Tibial artery (tissue), 4 donors: ENCODE data around the gene MARCHF6.
A peak's percentile ranks its signal among the peaks of the same experiment; 100 is the strongest.

Experiments
- DNase-seq, 2 donors: peaks; one replicate each; pipeline ENCODE4 v3.0.0-alpha.2; 2019
- H3K27ac ChIP-seq, 2 donors: fragments of 200-600 bp; sonication (generic) in 1 of 2; 1 replicate in 1 of 2; 2 replicates in 1 of 2; pipeline ENCODE4 v1.5.1; 2018 to 2019; ENCODE audit warnings: mild to moderate bottlenecking in 1 of 2
- H3K27me3 ChIP-seq, 2 donors: fragments of 200-600 bp; sonication (generic) in 1 of 2; one replicate each; pipeline versions ENCODE4 v1.5.1 to v1.6.0; 2016 to 2019
- H3K36me3 ChIP-seq, 3 donors: fragments of 200-600 bp; sonication (generic) in 2 of 3; one replicate each; pipeline ENCODE4 v1.5.1; 2016 to 2019; ENCODE audit warnings: mild to moderate bottlenecking in 2 of 3
- H3K4me1 ChIP-seq, 4 donors: fragments of 200-600 bp; sonication (generic) in 2 of 4; 1 replicate in 3 of 4; 2 replicates in 1 of 4; pipeline ENCODE4 v1.5.1; 2016 to 2019
- H3K4me3 ChIP-seq, 2 donors: fragments of 200-600 bp; sonication (generic) in 1 of 2; 1 replicate in 1 of 2; 2 replicates in 1 of 2; pipeline ENCODE4 v1.5.1; 2018 to 2019; ENCODE audit warnings: mild to moderate bottlenecking in 2 of 2
- H3K9me3 ChIP-seq, 3 donors: fragments of 200-600 bp; sonication (generic) in 1 of 3; one replicate each; pipeline ENCODE4 v1.5.1; 2016 to 2019
- CTCF ChIP-seq, 2 experiments: fragments of 200-600 bp in 1 of 2; fragments of 450-650 bp in 1 of 2; IDR thresholded peaks; one replicate each; pipeline ENCODE4 v1.5.1; 2017 to 2019; ENCODE audit warnings: antibody characterized with exemption in 2 of 2, mild to moderate bottlenecking in 1 of 2, moderate library complexity in 1 of 2
- intact Hi-C: fragments of 100-400 bp; cut with DNase I; formaldehyde crosslinking; loops from one replicate; pipeline ENCODE4 v1.15.0; 2023; ENCODE audit warnings: low total_unique reads

Gene MARCHF6

GRCh38 chr5:10353241-10354047 lies at the start of gene MARCHF6:
Gene MARCHF6, plus strand, starts transcription at chr5:10353695. Its CDS starts 204 bp downstream, at chr5:10353899.
- Histone ChIP-seq H3K4me1 (peaks cover 0 to 43% (median 11%) of the 10 kb centered on the region in 4 donors), H3K4me3 (peak within 1 kb of the TSS; percentile 79 to 82), H3K9me3 (no peaks in the 10 kb centered on the region), H3K27ac (peak within 1 kb of the TSS; percentile 88 to 91), H3K36me3 (no peaks in the 10 kb centered on the region), H3K27me3 (no peaks in the 10 kb centered on the region)
- TF ChIP-seq CTCF (IDR thresholded peaks at IDR 0.05) = no peak
- peak; percentile 94 to 96 for DNase-seq
- intact Hi-C loops = loop anchor here (10.0 kb wide), 1 partner anchor 251 kb away; no protein-coding TSS in a partner anchor

- no peak overlapping the region for H3K27ac ChIP-seq
- no peak for TF ChIP-seq CTCF (IDR thresholded peaks at IDR 0.05)
Measured at GRCh38 chr5:10303699-10304170, 49.8 kb upstream of the MARCHF6 start.

GRCh38 chr5:10304932-10305331 lies 48.6 kb upstream of the MARCHF6 start:
- no peaks in the 10 kb centered on the region for H3K36me3 ChIP-seq
- no peak overlapping the region for H3K27ac ChIP-seq
- no peak overlapping the region for H3K4me3 ChIP-seq
- H3K4me1 ChIP-seq = peaks cover 0 to 19% (median 5%) of the 10 kb centered on the region in 4 donors
- no peak for TF ChIP-seq CTCF (IDR thresholded peaks at IDR 0.05)
- intact Hi-C loops = no loop called here
- DNase-seq = no peak
- H3K27me3 ChIP-seq = no peaks in the 10 kb centered on the region
- H3K9me3 ChIP-seq = no peaks in the 10 kb centered on the region

More at GRCh38 chr5:10303699-10304170, 49.8 kb upstream of the MARCHF6 start:
- H3K4me1 ChIP-seq = peaks cover 0 to 19% (median 5%) of the 10 kb centered on the region in 4 donors
- H3K27me3 ChIP-seq = no peaks in the 10 kb centered on the region
- no peaks in the 10 kb centered on the region for H3K36me3 ChIP-seq
- H3K9me3 ChIP-seq = no peaks in the 10 kb centered on the region
- intact Hi-C loops = no loop called here
- no peak for DNase-seq
- no peak overlapping the region for H3K4me3 ChIP-seq

GRCh38 chr5:10306114-10306513 lies 47.4 kb upstream of the MARCHF6 start:
- Histone ChIP-seq H3K9me3 (no peaks in the 10 kb centered on the region), H3K36me3 (no peaks in the 10 kb centered on the region), H3K4me1 (peaks cover 0 to 19% (median 5%) of the 10 kb centered on the region in 4 donors), H3K4me3 (peak overlapping the region in 1 of 2 donors; percentile 70), H3K27me3 (no peaks in the 10 kb centered on the region), H3K27ac (no peak overlapping the region)
- no peak for DNase-seq
- TF ChIP-seq CTCF (IDR thresholded peaks at IDR 0.05) = no peak
- intact Hi-C loops = no loop called here

GRCh38 chr5:10306806-10307205 lies 46.7 kb upstream of the MARCHF6 start:
- no peak for TF ChIP-seq CTCF (IDR thresholded peaks at IDR 0.05)
- intact Hi-C loops = no loop called here
- Histone ChIP-seq H3K27ac (peak overlapping the region; percentile 81 to 93), H3K9me3 (no peaks in the 10 kb centered on the region), H3K4me1 (peaks cover 0 to 19% (median 5%) of the 10 kb centered on the region in 4 donors), H3K27me3 (no peaks in the 10 kb centered on the region), H3K4me3 (peak overlapping the region; percentile 70 to 76), H3K36me3 (no peaks in the 10 kb centered on the region)
- no peak for DNase-seq
